ENCODE data around the gene OR2V2.
"Not testable (repeated sequence)": the region's sequence is repeated elsewhere in the genome, so short reads cannot be mapped to it uniquely, and the experiment has no call there.

Gene OR2V2

GRCh38 chr5:181105391-181106025 is 41.9 kb upstream of the OR2V2 start:
- ChIA-PET POLR2A (ENCODE audit: low non-redundant PET) (no interaction called here), CTCF (interaction anchor here (0.7 kb wide), 1 partner anchor 83 kb away, joined by 3 read pairs; no protein-coding TSS in a partner anchor)
- no peak for DNase-seq (ENCODE audit: low spot score)
- H3K27ac ChIP-seq, result no peak overlapping the region
- TF ChIP-seq CTCF (conservative IDR thresholded peaks at IDR 0.05; ENCODE audit: low read depth), result no peak

DNA sequence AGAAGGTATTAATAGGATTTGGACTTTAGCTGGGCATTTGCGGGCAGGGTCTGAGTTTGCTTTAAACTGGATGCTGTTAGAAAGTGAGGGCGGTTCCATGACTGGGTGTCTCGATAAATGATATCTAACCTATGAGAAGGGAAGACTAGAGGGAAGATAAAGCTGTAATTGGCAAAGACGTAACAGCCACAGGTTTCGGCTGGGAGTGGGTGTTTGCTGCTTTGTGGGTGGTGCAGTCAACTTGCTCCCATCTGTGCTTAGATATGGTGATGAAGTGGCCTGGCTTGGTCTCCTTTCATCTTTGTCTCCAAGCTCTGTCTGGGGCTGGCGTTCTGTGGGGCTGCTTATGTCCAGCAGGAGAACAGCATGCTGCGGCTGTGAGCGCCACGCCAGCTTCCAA is 39.7 kb upstream of the OR2V2 start:
- ChIA-PET POLR2A (ENCODE audit: low non-redundant PET) (no interaction called here), CTCF (interaction anchor here (0.6 to 0.8 kb wide), 3 partner anchors 10 to 323 kb away, joined by 3 to 4 read pairs (median 3); partner anchors contain the start of gene MGAT1)
- no peak for TF ChIP-seq CTCF (conservative IDR thresholded peaks at IDR 0.05; ENCODE audit: low read depth)
- no peak overlapping the region for H3K27ac ChIP-seq
- no peak for DNase-seq (ENCODE audit: low spot score)

- ChIA-PET POLR2A (ENCODE audit: low non-redundant PET) (no interaction called here), CTCF (interaction anchor here (0.7 kb wide), 1 partner anchor 9 kb away, joined by 3 read pairs; no protein-coding TSS in a partner anchor)
- DNase-seq (ENCODE audit: low spot score), result no peak
- H3K27ac ChIP-seq, result no peak overlapping the region
- TF ChIP-seq CTCF (conservative IDR thresholded peaks at IDR 0.05; ENCODE audit: low read depth), result no peak
These were observed 38.7 kb upstream of the OR2V2 start for GRCh38 chr5:181108578-181109165.

DNA sequence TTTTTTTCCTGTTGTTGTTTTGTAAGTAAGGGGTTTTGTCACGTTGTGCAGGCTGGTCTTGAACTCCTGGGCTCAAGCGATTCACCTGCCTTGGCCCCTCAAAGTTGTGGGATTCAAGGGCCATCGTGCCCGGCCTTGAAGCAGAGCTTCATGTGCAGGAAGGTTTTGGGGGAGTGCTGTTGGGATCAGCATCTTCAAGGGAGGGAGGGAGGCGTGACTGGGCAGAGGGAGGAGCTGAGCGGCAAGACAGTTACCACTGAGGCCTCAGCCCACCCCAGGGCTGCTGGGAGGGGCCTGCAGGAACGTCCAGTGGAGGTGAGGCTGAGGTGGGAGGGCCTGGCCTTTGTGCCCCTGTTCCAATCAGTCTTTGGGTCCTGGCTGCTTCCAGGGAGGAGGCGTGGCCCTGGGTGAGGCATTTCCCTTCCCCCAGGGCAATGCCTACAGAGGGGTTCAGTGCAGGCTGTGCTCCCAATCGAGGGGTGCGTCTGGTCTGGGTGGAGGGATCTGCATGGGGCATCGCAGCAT is 37.8 kb upstream of the OR2V2 start:
- DNase-seq (ENCODE audit: low spot score), result no peak
- CTCF ChIA-PET, result interaction anchor here (0.6 to 0.7 kb wide), 2 partner anchors 23 to 38 kb away, joined by 3 read pairs; partner anchors contain the start of gene OR2V2
- no peak overlapping the region for H3K27ac ChIP-seq
- POLR2A ChIA-PET (ENCODE audit: low non-redundant PET), result no interaction called here
- TF ChIP-seq CTCF (conservative IDR thresholded peaks at IDR 0.05; ENCODE audit: low read depth), result no peak

GRCh38 chr5:181111010-181111409 is 36.4 kb upstream of the OR2V2 start:
- CTCF ChIA-PET, result no interaction called here

GRCh38 chr5:181112476-181112875 is 34.9 kb upstream of the OR2V2 start:
- CTCF ChIA-PET, result interaction anchor here (0.6 kb wide), 1 partner anchor 242 kb away, joined by 3 read pairs; no protein-coding TSS in a partner anchor
- POLR2A ChIA-PET (ENCODE audit: low non-redundant PET), result no interaction called here
- TF ChIP-seq CTCF (conservative IDR thresholded peaks at IDR 0.05; ENCODE audit: low read depth), result no peak
- DNase-seq (ENCODE audit: low spot score), result no peak
- no peak overlapping the region for H3K27ac ChIP-seq

More at GRCh38 chr5:181111010-181111409, 36.4 kb upstream of the OR2V2 start:
- no peak for TF ChIP-seq CTCF (conservative IDR thresholded peaks at IDR 0.05; ENCODE audit: low read depth)
- no peak for DNase-seq (ENCODE audit: low spot score)
- no peak overlapping the region for H3K27ac ChIP-seq
- POLR2A ChIA-PET (ENCODE audit: low non-redundant PET), result no interaction called here

DNA sequence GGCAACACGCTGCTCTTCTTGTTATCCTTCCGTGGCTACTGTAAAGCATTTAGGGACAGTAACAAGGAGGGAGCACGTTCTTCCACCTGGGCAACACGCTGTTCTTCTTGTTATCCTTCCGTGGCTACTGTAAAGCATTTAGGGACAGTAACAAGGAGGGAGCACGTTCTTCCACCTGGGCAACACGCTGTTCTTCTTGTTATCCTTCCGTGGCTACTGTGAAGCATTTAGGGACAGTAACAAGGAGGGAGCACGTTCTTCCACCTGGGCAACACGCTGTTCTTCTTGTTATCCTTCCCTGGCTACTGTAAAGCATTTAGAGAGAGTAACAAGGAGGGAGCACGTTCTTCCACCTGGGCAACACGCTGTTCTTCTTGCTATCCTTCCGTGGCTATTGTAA is 33.8 kb upstream of the OR2V2 start:
- POLR2A ChIA-PET (ENCODE audit: low non-redundant PET); H3K27ac ChIP-seq; DNase-seq (ENCODE audit: low spot score): not testable (repeated sequence)
- CTCF ChIA-PET, result interaction anchor here (0.6 kb wide), 1 partner anchor 884 kb away, joined by 4 read pairs; no protein-coding TSS in a partner anchor
